WTC11 (cell line): ENCODE data around the gene AURKB.

ENCODE experiments used
- CBFB ChIP-seq: sonication (generic); formaldehyde crosslinking; IDR thresholded peaks from 2 replicates; pipeline ENCODE4 v1.8.1; 2022; ENCODE audit warnings: mild to moderate bottlenecking, low read depth, missing genetic modification reagents
- CTCF ChIP-seq: fragments of 200-600 bp; IDR thresholded peaks from 2 replicates; pipeline ENCODE4 v1.8.0; 2022; ENCODE audit warnings: antibody characterized with exemption
- ERG ChIP-seq: fragments of 250-450 bp; sonication (Bioruptor Pico); IDR thresholded peaks from 2 replicates; pipeline ENCODE4 v1.8.0; 2021; ENCODE audit warnings: mild to moderate bottlenecking
- ETV6 ChIP-seq: sonication (generic); formaldehyde crosslinking; IDR thresholded peaks from 2 replicates; pipeline ENCODE4 v1.8.1; 2022; ENCODE audit warnings: mild to moderate bottlenecking, missing genetic modification reagents
- FOXJ3 ChIP-seq: sonication (generic); formaldehyde crosslinking; IDR thresholded peaks from 2 replicates; pipeline ENCODE4 v1.9.0; 2021; ENCODE audit warnings: missing genetic modification reagents, mild to moderate bottlenecking, borderline replicate concordance
- FOXK1 ChIP-seq: sonication (generic); formaldehyde crosslinking; IDR thresholded peaks from 2 replicates; pipeline ENCODE4 v1.8.0; 2022; ENCODE audit warnings: mild to moderate bottlenecking, moderate library complexity, missing genetic modification reagents
- FOXP1 ChIP-seq: sonication (generic); formaldehyde crosslinking; IDR thresholded peaks from 2 replicates; pipeline ENCODE4 v1.8.0; 2022; ENCODE audit warnings: missing genetic modification reagents, mild to moderate bottlenecking, moderate library complexity, borderline replicate concordance
- NR3C1 ChIP-seq: sonication (generic); formaldehyde crosslinking; conservative IDR thresholded peaks from 2 replicates; pipeline ENCODE4 v1.8.1; 2023; ENCODE audit warnings: low read depth, mild to moderate bottlenecking, missing genetic modification reagents
- RELA ChIP-seq: sonication (generic); formaldehyde crosslinking; IDR thresholded peaks from 2 replicates; pipeline ENCODE4 v1.8.1; 2022; ENCODE audit warnings: missing genetic modification reagents, mild to moderate bottlenecking, borderline replicate concordance
- ZNF281 ChIP-seq: sonication (generic); formaldehyde crosslinking; IDR thresholded peaks from 2 replicates; pipeline ENCODE4 v1.8.0; 2023; ENCODE audit warnings: mild to moderate bottlenecking, missing genetic modification reagents

- TF ChIP-seq FOXJ3: no peak
- TF ChIP-seq ERG (CRISPR knock-in tag): no peak
- TF ChIP-seq ETV6: no peak
- TF ChIP-seq CTCF: no peak
- no peak for TF ChIP-seq RELA (CRISPR knock-in tag)
- TF ChIP-seq ZNF281 (CRISPR knock-in tag): no peak
- no peak for TF ChIP-seq NR3C1 (CRISPR knock-in tag)
- no peak for TF ChIP-seq FOXK1 (CRISPR knock-in tag)
- no peak for TF ChIP-seq CBFB (CRISPR knock-in tag)
- TF ChIP-seq FOXP1 (CRISPR knock-in tag): no peak
These were observed 14.8 kb upstream of the AURKB start for GRCh38 chr17:8224891-8225812.
